GM13977 (cell line): ENCODE data around the gene TTN.

ENCODE experiments used
- DNase-seq: peaks from one replicate; pipeline ENCODE4 v3.0.0; 2012; ENCODE audit warnings: low spot score
- in situ Hi-C: fragments of 300-500 bp; cut with MboI; formaldehyde crosslinking; loops from one replicate; pipeline ENCODE4 v1.12.0; 2022; ENCODE audit warnings: low sequenced_read_pairs, low pct_unique_long_range_greater_than_20kb, mixed read lengths, inconsistent platforms; ENCODE audit not compliant: unreplicated experiment
- TF ChIP-seq, protein P1 (sequence below): IDR thresholded peaks from 2 replicates; pipeline ENCODE4 v1.5.1; 2012; ENCODE audit warnings: mild to moderate bottlenecking, control low read depth; ENCODE audit not compliant: insufficient read depth; ENCODE audit errors: extremely low read depth, missing control alignments

TTN gene

DNA sequence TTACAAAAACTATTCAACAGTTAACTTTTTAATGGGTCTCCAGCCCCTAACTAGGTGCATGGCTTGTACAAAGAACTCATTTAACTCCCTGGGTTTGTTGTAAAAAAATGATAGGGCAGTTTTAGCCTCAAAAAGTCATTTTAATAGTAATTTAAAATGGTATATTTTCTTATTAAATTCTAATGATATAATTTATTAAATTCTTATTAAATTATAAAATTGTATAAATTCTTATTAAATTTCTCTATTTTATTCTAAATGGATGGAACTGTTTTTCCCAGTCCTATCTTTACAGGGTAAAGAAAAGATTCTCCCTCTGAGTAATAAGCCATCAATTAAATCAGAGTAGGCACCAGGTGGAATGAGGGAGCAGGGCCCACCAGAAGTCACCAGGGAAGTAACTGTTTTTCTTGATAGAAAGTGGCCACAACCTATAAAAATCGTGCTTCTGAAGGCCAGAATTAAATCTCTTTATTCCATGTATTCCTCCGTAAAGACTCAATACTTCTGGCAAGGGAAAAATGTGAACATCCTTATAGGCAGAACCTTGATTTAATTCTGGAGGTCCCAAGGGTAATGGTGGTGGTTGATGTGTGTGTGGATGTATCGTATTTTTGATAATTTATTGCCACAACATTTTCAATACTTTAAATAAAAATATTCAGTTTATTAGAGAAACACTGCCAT, 329.6 kb downstream of the TTN start:
- peak; percentile 19 for DNase-seq

DNA sequence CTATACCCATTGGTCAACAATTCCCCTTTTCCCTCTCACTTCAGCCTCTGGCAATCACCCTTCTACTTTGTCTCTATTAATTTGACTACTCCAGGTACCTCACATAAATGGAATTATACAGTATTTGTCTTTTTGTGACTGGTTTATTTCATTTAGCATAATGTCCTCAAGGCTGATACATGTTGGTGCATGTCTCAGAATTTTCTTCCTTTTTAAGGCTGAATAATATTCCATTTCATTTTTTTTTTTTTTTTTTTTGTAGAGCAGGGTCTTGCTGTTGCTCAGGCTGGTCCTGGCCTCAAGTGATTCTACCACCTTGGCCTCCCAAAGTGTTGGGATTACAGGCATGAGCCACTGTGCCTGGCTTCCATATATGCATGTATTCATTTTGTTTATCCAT, 330.7 kb downstream of the TTN start:
- TF ChIP-seq, protein P1, sequence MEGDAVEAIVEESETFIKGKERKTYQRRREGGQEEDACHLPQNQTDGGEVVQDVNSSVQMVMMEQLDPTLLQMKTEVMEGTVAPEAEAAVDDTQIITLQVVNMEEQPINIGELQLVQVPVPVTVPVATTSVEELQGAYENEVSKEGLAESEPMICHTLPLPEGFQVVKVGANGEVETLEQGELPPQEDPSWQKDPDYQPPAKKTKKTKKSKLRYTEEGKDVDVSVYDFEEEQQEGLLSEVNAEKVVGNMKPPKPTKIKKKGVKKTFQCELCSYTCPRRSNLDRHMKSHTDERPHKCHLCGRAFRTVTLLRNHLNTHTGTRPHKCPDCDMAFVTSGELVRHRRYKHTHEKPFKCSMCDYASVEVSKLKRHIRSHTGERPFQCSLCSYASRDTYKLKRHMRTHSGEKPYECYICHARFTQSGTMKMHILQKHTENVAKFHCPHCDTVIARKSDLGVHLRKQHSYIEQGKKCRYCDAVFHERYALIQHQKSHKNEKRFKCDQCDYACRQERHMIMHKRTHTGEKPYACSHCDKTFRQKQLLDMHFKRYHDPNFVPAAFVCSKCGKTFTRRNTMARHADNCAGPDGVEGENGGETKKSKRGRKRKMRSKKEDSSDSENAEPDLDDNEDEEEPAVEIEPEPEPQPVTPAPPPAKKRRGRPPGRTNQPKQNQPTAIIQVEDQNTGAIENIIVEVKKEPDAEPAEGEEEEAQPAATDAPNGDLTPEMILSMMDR = no peak
- DNase-seq = no peak
- in situ Hi-C loops = no loop called here

More for the DNA sequence above, 329.6 kb downstream of the TTN start:
- TF ChIP-seq, protein P1 = no peak
- in situ Hi-C loops = no loop called here
